Epithelial cell of esophagus (primary cell): ENCODE data around the gene ATP5PO.
"Not testable (repeated sequence)": the region's sequence is repeated elsewhere in the genome, so short reads cannot be mapped to it uniquely, and the experiment has no call there.

Experiments used
- DNase-seq: peaks from one replicate; pipeline ENCODE4 v3.0.0; 2010; ENCODE audit warnings: low read depth
- H3K4me3 ChIP-seq: 2 replicates; pipeline ENCODE4 v1.5.1; 2011; ENCODE audit warnings: mild to moderate bottlenecking, low read length, control low read depth
- TF ChIP-seq, protein P1 (sequence below): IDR thresholded peaks from 2 replicates; pipeline ENCODE4 v1.5.1; 2011; ENCODE audit warnings: low read depth, mild to moderate bottlenecking, low read length, control low read depth, inconsistent platforms; ENCODE audit not compliant: insufficient read depth; ENCODE audit errors: missing control alignments

ATP5PO gene

DNA sequence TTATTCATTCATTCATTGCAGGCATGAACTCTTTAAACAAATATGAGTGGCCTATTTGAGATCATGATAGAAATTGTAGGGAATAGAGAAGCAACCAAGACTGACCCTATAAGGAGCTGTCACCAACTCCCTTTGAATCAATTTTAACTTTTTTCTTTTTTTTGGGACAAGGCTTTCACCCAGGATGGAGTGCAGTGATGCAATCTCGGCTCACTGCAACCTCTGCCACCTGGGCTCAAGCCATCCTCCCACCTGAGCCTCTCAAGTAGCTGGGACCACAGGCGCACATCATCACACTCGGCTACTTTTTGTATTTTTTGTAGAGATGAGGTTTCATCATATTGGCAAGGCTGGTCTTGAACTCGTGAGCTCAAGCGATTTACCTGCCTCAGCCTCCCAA is 17.1 kb upstream of the ATP5PO start:
- DNase-seq, result no peak
- H3K4me3 ChIP-seq, result peak overlapping the region; percentile 64
- TF ChIP-seq, protein P1, sequence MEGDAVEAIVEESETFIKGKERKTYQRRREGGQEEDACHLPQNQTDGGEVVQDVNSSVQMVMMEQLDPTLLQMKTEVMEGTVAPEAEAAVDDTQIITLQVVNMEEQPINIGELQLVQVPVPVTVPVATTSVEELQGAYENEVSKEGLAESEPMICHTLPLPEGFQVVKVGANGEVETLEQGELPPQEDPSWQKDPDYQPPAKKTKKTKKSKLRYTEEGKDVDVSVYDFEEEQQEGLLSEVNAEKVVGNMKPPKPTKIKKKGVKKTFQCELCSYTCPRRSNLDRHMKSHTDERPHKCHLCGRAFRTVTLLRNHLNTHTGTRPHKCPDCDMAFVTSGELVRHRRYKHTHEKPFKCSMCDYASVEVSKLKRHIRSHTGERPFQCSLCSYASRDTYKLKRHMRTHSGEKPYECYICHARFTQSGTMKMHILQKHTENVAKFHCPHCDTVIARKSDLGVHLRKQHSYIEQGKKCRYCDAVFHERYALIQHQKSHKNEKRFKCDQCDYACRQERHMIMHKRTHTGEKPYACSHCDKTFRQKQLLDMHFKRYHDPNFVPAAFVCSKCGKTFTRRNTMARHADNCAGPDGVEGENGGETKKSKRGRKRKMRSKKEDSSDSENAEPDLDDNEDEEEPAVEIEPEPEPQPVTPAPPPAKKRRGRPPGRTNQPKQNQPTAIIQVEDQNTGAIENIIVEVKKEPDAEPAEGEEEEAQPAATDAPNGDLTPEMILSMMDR, result no peak

DNA sequence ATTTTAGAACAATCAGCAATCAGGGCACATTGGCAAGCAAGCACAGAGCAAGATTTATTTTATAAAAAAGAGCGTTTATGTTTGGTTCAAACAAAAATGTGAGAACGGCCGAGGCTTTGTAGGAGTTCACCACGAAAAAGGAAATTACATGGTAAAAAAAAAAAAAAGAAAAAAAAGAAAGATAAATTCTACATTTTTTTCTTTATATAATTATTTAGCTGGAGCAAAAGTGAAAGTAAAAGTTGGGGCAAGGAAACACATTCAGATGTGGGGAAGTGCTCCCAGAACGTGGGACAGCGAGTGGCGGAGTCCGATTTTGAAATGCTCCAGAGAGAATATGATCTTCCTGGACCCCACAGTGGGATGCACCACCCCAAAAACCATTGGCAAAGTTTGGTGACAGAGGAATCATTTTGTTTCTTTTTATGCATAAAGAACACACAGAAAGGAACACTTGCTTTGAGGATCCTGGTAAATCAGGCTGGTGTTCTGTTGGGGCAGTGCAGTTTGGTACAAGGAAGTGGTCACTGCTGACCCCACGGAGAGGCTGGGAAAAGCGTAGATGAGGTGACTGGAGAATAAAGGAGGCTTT is 16.3 kb upstream of the ATP5PO start:
- peak overlapping the region; percentile 64 for H3K4me3 ChIP-seq
- no peak for DNase-seq
- TF ChIP-seq, protein P1, result no peak

DNA sequence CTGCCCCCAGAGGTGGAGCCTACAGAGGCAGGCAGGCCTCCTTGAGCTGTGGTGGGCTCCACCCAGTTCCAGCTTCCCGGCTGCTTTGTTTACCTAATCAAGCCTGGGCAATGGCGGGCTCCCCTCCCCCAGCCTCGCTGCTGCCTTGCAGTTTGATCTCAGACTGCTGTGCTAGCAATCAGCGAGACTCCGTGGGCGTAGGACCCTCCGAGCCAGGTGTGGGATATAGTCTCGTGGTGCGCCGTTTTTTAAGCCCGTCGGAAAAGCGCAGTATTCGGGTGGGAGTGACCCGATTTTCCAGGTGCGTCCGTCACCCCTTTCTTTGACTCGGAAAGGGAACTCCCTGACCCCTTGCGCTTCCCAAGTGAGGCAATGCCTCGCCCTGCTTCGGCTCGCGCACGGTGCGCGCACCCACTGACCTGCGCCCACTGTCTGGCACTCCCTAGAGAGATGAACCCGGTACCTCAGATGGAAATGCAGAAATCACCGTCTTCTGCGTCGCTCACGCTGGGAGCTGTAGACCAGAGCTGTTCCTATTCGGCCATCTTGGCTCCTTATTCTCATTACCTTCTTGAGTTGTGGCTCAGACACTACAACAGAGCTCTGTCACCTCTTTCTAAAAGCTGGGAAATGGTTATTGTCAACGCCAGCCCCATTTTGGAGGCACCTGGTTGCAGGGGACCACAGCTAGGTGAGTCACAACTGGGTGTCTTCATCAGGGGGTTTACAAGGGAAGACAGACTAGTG is 15.6 kb upstream of the ATP5PO start:
- peak overlapping the region; percentile 64 for H3K4me3 ChIP-seq
- peak; percentile 38 for DNase-seq

DNA sequence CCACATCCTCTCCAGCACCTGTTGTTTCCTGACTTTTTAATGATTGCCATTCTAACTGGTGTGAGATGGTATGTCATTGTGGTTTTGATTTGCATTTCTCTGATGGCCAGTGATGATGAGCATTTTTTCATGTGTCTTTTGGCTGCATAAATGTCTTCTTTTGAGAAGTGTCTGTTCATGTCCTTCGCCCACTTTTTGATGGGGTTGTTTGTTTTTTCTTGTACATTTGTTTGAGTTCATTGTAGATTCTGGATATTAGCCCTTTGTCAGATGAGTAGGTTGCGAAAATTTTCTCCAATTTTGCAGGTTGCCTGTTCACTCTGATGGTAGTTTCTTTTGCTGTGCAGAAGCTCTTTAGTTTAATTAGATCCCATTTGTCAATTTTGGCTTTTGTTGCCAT is 10.6 kb upstream of the ATP5PO start:
- not testable (repeated sequence) for DNase-seq, H3K4me3 ChIP-seq

DNA sequence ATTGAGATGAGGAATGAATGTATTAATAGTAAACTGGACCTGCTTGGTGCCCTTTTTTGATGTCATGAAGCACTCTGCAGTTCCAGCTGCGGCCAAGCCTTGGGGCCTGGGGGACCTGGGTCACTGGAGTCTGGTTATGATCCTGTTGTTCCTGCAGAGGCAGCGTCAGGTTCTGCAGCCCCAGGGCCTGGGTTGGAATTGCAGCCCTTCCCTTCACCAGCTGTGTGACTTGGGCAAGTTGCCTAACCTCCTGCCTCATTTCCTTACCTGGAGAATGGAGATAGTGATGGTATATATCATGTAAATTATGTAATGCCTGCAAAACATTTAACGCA is 9.1 kb upstream of the ATP5PO start:
- TF ChIP-seq, protein P1, result no peak
- H3K4me3 ChIP-seq, result no peak overlapping the region
- peak; percentile 69 for DNase-seq

DNA sequence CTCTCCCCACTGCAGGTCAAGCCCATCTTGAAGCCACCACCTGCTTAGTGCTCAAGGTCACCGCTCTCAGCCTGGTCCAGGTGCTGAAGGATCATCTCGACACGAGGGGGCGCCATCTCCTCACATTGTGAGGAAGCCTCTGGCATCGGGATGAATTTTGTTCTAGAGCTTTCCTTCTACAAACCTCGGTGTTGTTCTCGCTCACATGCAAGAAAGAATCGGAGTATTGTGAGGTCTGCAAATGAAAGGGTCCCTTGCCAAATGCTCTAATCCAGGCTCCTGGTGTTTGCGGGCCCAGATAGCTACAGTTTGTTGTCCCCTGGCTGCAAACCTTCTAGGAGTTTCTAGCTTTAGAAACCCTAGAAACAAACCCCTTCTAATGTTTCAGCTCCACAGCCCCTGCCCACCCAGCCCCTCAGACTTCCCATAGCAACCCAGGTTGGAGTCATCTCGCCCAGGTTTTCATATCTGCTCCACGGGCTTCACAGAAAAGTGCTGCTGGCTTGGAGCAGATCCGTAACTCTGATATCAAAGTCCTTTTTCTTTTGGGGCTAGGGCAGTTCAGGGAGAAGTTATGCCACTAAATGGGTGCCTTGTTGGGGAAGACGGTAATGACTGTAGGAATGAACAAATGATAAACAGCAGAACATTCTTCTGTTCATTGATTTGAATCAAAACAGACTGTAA is 8.6 kb upstream of the ATP5PO start:
- no peak overlapping the region for H3K4me3 ChIP-seq
- TF ChIP-seq, protein P1, result peak; percentile 90
- DNase-seq, result peak; percentile 79

DNA sequence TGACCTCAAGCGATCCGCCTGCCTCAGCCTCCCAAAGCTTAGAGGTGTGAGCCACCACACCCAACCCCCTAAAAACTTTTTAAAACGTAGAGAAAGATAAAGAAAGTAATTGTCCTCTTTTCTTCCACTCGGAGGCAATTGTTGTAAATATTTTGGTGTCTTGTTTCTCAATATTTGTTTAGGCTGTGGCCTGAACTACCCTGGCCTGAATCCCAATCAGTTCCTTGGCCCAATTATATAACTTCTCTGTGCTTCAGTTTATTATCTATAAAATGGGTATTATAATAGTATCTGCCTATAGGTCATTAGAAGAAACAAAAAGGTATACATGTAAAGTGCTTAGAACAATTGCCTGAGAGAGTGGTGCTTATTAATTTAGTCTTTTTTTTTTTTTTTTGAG is 1.8 kb upstream of the ATP5PO start:
- TF ChIP-seq, protein P1, result no peak
- DNase-seq, result no peak
- no peak overlapping the region for H3K4me3 ChIP-seq

DNA sequence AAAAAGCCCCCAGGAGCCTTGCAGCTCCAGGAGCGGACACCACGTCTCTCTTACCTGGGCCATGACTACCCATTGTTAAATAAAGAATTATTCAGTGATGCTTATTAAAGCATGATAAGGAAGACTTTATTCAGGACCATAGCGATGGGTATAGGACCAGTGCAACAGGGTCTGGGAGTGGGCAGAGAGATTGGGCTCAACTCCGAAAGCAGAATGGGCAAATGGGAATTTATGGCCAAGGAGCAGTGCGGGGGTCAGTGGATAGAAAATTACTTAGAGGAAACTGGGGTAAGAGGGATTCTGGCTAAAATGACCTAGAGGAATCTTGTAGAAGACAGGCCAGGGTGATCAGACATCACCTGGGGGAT is 580 bp upstream of the ATP5PO start:
- no peak for DNase-seq
- peak overlapping the region; percentile 92 for H3K4me3 ChIP-seq
- TF ChIP-seq, protein P1, result no peak
